Suprapubic skin (tissue), 3 donors: Measurements from ENCODE around the gene C11orf68.

Experiments
- EP300 ChIP-seq: sonication (generic); formaldehyde crosslinking; IDR thresholded peaks from one replicate; pipeline ENCODE4 v1.6.1; 2017; ENCODE audit warnings: antibody characterized with exemption
- TF ChIP-seq, protein P1 (sequence below), 2 donors: fragments of 200-600 bp in 1 of 2; fragments of 450-650 bp in 1 of 2; sonication (generic) in 1 of 2; IDR thresholded peaks; one replicate each; pipeline ENCODE4 v1.5.1; 2016 to 2019; ENCODE audit warnings: antibody characterized with exemption in 2 of 2, mild to moderate bottlenecking in 1 of 2, moderate library complexity in 1 of 2

DNA sequence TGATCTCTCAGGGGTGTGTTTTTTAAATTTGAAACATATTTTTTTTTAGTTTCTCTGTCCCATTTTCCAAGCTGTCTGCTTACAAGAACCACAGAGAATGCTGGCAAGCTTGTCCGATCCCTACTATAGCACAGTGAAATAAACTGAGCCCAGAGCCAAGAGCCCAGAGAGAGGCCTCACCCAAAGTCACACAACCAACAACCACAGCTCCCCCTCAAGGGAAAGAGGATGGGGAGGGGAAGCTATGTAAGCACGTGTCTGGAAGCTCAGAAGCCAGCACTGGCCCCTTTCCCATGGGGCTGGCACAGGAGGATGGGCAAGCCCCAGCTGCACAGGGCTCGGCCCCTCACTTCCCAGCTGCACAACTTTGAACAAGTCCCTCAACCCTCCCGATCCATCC, 39.4 kb upstream of the C11orf68 start:
- no peak for TF ChIP-seq EP300
- TF ChIP-seq, protein P1, sequence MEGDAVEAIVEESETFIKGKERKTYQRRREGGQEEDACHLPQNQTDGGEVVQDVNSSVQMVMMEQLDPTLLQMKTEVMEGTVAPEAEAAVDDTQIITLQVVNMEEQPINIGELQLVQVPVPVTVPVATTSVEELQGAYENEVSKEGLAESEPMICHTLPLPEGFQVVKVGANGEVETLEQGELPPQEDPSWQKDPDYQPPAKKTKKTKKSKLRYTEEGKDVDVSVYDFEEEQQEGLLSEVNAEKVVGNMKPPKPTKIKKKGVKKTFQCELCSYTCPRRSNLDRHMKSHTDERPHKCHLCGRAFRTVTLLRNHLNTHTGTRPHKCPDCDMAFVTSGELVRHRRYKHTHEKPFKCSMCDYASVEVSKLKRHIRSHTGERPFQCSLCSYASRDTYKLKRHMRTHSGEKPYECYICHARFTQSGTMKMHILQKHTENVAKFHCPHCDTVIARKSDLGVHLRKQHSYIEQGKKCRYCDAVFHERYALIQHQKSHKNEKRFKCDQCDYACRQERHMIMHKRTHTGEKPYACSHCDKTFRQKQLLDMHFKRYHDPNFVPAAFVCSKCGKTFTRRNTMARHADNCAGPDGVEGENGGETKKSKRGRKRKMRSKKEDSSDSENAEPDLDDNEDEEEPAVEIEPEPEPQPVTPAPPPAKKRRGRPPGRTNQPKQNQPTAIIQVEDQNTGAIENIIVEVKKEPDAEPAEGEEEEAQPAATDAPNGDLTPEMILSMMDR (IDR thresholded peaks at IDR 0.05), result no peak
